HL-60 (cell line): ENCODE data around the gene CAPSL.

ENCODE experiments used
- POLR2AphosphoS5 ChIP-seq: IDR thresholded peaks from 2 replicates; pipeline ENCODE4 v1.6.1; 2012; ENCODE audit warnings: low read depth
- TF ChIP-seq, protein P1 (sequence below): IDR thresholded peaks from one replicate; pipeline ENCODE4 v1.5.1; 2011; ENCODE audit warnings: low read length, control low read depth, inconsistent platforms; ENCODE audit not compliant: insufficient read depth
- TF ChIP-seq, protein P2 (sequence below): IDR thresholded peaks from 2 replicates; pipeline ENCODE4 v1.6.1; 2012; ENCODE audit warnings: low read depth; ENCODE audit not compliant: insufficient replicate concordance

DNA sequence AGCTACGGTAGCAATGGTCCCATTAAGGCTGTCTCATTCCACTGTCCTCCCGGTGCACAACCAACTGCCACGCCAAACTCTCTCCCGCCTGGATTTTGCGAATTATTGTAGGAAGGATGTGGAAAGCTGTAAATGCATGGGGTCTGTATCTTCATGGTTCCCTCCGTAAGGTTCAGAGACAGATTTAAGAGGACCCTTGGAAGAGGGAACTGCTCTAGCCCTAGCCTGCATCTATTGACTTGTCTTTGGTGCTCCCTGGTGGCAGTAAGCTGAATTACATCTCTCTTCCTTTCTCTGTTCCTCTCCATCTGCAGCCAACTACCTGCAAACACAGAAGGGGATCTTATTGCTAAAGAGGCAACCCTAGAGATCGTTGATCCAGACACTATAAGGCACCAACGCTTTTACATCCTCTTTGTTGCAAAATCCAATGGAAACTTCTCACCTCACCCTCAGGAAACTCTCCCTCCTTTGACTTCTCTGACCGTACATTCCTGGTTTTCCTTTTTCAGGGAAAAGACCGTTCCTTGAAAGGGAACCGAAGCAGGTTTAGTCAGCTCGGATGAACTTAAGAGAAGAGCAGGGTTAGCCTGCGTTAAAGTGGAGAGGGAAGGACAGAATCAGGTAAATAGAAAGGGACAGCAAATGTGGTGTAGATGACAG, 11.9 kb downstream of the CAPSL start:
- TF ChIP-seq, protein P1, sequence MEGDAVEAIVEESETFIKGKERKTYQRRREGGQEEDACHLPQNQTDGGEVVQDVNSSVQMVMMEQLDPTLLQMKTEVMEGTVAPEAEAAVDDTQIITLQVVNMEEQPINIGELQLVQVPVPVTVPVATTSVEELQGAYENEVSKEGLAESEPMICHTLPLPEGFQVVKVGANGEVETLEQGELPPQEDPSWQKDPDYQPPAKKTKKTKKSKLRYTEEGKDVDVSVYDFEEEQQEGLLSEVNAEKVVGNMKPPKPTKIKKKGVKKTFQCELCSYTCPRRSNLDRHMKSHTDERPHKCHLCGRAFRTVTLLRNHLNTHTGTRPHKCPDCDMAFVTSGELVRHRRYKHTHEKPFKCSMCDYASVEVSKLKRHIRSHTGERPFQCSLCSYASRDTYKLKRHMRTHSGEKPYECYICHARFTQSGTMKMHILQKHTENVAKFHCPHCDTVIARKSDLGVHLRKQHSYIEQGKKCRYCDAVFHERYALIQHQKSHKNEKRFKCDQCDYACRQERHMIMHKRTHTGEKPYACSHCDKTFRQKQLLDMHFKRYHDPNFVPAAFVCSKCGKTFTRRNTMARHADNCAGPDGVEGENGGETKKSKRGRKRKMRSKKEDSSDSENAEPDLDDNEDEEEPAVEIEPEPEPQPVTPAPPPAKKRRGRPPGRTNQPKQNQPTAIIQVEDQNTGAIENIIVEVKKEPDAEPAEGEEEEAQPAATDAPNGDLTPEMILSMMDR: peak; percentile 66
- no peak for TF ChIP-seq POLR2AphosphoS5
- TF ChIP-seq, protein P2, sequence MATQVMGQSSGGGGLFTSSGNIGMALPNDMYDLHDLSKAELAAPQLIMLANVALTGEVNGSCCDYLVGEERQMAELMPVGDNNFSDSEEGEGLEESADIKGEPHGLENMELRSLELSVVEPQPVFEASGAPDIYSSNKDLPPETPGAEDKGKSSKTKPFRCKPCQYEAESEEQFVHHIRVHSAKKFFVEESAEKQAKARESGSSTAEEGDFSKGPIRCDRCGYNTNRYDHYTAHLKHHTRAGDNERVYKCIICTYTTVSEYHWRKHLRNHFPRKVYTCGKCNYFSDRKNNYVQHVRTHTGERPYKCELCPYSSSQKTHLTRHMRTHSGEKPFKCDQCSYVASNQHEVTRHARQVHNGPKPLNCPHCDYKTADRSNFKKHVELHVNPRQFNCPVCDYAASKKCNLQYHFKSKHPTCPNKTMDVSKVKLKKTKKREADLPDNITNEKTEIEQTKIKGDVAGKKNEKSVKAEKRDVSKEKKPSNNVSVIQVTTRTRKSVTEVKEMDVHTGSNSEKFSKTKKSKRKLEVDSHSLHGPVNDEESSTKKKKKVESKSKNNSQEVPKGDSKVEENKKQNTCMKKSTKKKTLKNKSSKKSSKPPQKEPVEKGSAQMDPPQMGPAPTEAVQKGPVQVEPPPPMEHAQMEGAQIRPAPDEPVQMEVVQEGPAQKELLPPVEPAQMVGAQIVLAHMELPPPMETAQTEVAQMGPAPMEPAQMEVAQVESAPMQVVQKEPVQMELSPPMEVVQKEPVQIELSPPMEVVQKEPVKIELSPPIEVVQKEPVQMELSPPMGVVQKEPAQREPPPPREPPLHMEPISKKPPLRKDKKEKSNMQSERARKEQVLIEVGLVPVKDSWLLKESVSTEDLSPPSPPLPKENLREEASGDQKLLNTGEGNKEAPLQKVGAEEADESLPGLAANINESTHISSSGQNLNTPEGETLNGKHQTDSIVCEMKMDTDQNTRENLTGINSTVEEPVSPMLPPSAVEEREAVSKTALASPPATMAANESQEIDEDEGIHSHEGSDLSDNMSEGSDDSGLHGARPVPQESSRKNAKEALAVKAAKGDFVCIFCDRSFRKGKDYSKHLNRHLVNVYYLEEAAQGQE: no peak
